ENCODE results near the gene LRRC47. TPM values are rescaled to one million over a fixed set of nuclear protein-coding genes. Genes with fewer than 3 reads are reported as not detected.

The LRRC47 gene
- total and polyA plus RNA-seq, 2 of the 8 experiments (the other 6 are each of a cell fraction or from before 2014, with no cell fraction given) = 38.3 to 82.4 TPM

GRCh38 chr1:3841491-3841890, 45.2 kb upstream of the LRRC47 start (continued):
- TF ChIP-seq EZH2 (IDR thresholded peaks at IDR 0.05; ENCODE audit: low read depth, low read length, severe bottlenecking) (no peak), KDM1A (IDR thresholded peaks at IDR 0.05; ENCODE audit: borderline replicate concordance, low read length) (no peak), E2F6 (IDR thresholded peaks at IDR 0.05) (no peak)

Measured in H1 (cell line).